Measurements from ENCODE around the gene MST1R.

- TF ChIP-seq, protein P1, sequence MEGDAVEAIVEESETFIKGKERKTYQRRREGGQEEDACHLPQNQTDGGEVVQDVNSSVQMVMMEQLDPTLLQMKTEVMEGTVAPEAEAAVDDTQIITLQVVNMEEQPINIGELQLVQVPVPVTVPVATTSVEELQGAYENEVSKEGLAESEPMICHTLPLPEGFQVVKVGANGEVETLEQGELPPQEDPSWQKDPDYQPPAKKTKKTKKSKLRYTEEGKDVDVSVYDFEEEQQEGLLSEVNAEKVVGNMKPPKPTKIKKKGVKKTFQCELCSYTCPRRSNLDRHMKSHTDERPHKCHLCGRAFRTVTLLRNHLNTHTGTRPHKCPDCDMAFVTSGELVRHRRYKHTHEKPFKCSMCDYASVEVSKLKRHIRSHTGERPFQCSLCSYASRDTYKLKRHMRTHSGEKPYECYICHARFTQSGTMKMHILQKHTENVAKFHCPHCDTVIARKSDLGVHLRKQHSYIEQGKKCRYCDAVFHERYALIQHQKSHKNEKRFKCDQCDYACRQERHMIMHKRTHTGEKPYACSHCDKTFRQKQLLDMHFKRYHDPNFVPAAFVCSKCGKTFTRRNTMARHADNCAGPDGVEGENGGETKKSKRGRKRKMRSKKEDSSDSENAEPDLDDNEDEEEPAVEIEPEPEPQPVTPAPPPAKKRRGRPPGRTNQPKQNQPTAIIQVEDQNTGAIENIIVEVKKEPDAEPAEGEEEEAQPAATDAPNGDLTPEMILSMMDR (IDR thresholded peaks at IDR 0.05), result peak; percentile 85 to 94 (median 91)
- no peak for TF ChIP-seq POLR2A (IDR thresholded peaks at IDR 0.05)
Observed at GRCh38 chr3:49839193-49839809, 64.4 kb downstream of the MST1R start.

Measured in right lobe of liver (tissue), 4 donors.